Left ventricle myocardium inferior (tissue), 1 donor: ENCODE results near the gene CD82. TPM values are rescaled to one million over a fixed set of nuclear protein-coding genes. Genes with fewer than 3 reads are reported as not detected.
A peak's percentile ranks its signal among the peaks of the same experiment; 100 is the strongest.

Source experiments
- DNase-seq: peaks from one replicate; pipeline ENCODE4 v3.0.0-alpha.2; 2020
- H3K27ac ChIP-seq: fragments of 200-600 bp; replicated peaks from 2 replicates; pipeline ENCODE4 v1.8.0; 2021
- H3K27me3 ChIP-seq: fragments of 200-600 bp; 2 replicates; pipeline ENCODE4 v1.8.0; 2021; ENCODE audit warnings: low read depth
- H3K36me3 ChIP-seq: fragments of 200-600 bp; 2 replicates; pipeline ENCODE4 v1.8.0; 2021
- H3K4me1 ChIP-seq: fragments of 200-600 bp; 2 replicates; pipeline ENCODE4 v1.8.0; 2021
- H3K4me3 ChIP-seq: fragments of 200-600 bp; 2 replicates; pipeline ENCODE4 v1.8.0; 2021; ENCODE audit warnings: mild to moderate bottlenecking, moderate library complexity
- H3K9me3 ChIP-seq: fragments of 200-600 bp; replicated peaks from 2 replicates; pipeline ENCODE4 v1.8.0; 2021
- intact Hi-C: fragments of 100-400 bp; cut with micrococcal nuclease; formaldehyde crosslinking; loops from one replicate; pipeline ENCODE4 v1.11.0; 2022
- total RNA-seq: library from RNA; stranded (reverse); fragmentation: NEBNext Ultra II Directional; extraction: Animal tissue kit (Norgen Biotek cat#: 25700); gene quantifications from one replicate; pipeline ENCODE4 v1.2.1, GENCODE V29; 2021
- TF ChIP-seq, protein P1 (sequence below): fragments of 200-600 bp; IDR thresholded peaks from 2 replicates; pipeline ENCODE4 v1.8.0; 2021; ENCODE audit warnings: antibody characterized with exemption, mild to moderate bottlenecking, borderline replicate concordance
- donor health status: DM: no; HTN: yes; CAD: no; lungs with severe emphysema.

CD82 gene
- total RNA-seq, 1 donor from 2014 or later, result 49.6 TPM

DNA sequence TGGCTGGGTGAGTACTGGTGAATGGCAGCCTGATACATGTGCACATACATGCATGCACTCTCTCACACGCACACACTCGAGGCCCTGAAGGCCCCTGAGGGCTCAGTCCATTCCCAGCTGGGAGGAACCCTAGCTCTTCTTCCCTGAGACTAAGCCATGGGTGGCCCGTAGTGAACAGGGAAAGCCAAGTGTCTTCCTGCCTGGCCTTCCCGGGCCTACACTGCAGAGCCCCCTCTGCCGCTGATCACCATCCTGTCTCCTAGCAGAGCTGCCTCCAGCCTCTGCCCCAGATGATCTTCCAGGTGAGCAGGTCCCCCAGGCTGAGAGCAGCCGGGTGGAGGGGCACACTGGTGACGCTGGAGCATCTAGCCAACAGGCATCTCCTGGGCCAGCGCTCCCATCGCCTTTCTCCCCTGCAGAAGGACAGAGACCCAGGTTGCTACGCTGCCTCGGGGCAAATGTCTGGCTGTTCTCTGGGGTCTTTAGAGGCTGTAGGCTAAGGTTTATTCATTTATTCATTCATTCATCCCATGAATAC, 57.3 kb downstream of the CD82 start:
- TF ChIP-seq, protein P1, sequence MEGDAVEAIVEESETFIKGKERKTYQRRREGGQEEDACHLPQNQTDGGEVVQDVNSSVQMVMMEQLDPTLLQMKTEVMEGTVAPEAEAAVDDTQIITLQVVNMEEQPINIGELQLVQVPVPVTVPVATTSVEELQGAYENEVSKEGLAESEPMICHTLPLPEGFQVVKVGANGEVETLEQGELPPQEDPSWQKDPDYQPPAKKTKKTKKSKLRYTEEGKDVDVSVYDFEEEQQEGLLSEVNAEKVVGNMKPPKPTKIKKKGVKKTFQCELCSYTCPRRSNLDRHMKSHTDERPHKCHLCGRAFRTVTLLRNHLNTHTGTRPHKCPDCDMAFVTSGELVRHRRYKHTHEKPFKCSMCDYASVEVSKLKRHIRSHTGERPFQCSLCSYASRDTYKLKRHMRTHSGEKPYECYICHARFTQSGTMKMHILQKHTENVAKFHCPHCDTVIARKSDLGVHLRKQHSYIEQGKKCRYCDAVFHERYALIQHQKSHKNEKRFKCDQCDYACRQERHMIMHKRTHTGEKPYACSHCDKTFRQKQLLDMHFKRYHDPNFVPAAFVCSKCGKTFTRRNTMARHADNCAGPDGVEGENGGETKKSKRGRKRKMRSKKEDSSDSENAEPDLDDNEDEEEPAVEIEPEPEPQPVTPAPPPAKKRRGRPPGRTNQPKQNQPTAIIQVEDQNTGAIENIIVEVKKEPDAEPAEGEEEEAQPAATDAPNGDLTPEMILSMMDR, result no peak
- intact Hi-C loops, result loop anchor here (5.0 kb wide), 1 partner anchor 290 kb away; no protein-coding TSS in a partner anchor
- H3K36me3 ChIP-seq, result peaks cover 15% of the 10 kb centered on the region
- peaks cover 4% of the 10 kb centered on the region for H3K9me3 ChIP-seq
- no peaks in the 10 kb centered on the region for H3K27me3 ChIP-seq
- no peak for DNase-seq
- peaks cover 51% of the 10 kb centered on the region for H3K4me1 ChIP-seq
- peak overlapping the region; percentile 69 for H3K27ac ChIP-seq
- no peak overlapping the region for H3K4me3 ChIP-seq

DNA sequence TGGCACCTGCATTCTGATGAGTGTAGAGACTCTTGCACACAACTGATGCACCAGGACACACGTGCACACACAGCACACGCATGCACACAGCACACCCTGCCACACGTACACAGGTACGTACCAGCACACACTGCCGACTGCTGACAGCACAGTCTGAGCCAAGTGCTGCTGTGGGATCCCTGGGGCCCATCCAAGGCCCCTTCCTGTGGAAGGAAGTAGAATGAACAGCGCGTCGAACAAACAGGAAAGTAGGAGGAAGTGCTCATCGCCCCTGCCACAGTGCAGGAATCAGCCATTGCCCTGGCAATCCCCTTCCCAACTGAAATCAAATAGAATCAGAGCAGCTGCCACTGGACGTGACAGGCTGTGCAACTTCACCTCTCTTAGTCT, 57.9 kb downstream of the CD82 start:
- peaks cover 4% of the 10 kb centered on the region for H3K9me3 ChIP-seq
- no peak overlapping the region for H3K4me3 ChIP-seq
- intact Hi-C loops, result loop anchor here (5.0 kb wide), 1 partner anchor 289 kb away; no protein-coding TSS in a partner anchor
- TF ChIP-seq, protein P1, result no peak
- peaks cover 11% of the 10 kb centered on the region for H3K36me3 ChIP-seq
- peaks cover 57% of the 10 kb centered on the region for H3K4me1 ChIP-seq
- DNase-seq, result no peak
- H3K27ac ChIP-seq, result peak overlapping the region; percentile 69
- no peaks in the 10 kb centered on the region for H3K27me3 ChIP-seq

DNA sequence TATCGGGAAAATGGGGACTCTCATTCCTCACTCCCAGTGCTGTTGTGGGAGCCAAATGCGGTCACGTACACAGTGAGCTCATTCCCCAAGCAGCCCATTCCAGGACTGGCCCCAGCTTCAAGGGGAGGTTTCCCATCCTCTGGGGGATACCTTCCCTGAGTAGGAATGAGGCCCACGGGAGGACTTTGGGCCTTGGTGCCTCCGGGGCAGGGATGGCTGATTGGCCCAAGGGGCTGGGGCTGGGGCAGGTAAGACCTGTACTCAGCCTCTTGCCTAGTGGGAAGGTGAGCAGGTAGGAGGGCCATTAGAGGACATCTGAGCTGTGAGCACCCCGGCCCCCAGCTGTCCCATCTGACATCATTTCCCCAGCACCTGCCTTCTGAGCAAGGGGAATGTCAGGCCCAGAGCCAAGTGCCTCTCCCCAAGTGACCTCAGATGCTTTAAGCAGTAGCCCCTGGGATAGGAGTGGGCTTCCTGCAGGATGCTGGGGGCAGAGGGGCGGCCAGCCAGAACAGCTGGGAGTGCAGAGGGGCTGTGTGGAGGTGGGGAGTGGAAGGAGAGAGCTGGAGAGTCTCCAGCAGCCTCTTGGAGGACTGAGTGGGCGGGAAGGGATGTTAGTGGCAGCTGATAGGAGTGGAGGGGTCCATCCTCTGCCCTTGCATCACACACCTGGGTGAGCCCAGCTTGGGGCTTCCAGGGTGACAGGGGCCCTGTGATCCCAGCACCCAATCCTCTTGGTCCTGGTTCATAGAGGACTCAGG, 58.4 kb downstream of the CD82 start:
- Histone ChIP-seq H3K9me3 (peaks cover 4% of the 10 kb centered on the region), H3K4me1 (peaks cover 62% of the 10 kb centered on the region), H3K36me3 (peaks cover 5% of the 10 kb centered on the region), H3K27ac (peak overlapping the region; percentile 69), H3K27me3 (no peaks in the 10 kb centered on the region), H3K4me3 (no peak overlapping the region)
- intact Hi-C loops, result loop anchor here (5.0 kb wide), 1 partner anchor 288 kb away; no protein-coding TSS in a partner anchor
- TF ChIP-seq, protein P1, result no peak
- no peak for DNase-seq

DNA sequence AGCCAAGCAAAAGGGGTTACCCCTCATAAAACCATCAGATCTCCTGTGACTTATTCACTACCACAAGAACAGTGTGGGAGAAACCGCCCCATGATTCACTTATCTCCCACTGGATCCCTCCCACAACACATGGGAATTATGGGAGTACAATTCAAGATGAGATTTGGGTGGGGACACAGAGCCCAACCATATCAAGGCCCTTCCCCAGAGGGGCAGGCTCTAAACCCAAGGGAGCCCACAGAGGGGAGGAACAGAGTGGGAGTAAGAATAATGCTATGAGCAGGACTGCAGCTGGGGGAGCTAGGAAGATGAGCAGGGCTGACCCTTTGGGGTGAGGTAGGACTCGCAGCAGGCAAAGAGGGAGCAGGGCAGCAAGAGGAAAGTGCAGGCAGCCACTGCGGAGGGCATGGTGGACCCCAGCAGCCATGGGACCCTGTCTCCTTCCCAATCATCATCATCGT, 59.3 kb downstream of the CD82 start:
- no peak for DNase-seq
- H3K27me3 ChIP-seq, result no peaks in the 10 kb centered on the region
- H3K9me3 ChIP-seq, result peaks cover 4% of the 10 kb centered on the region
- no peak overlapping the region for H3K4me3 ChIP-seq
- intact Hi-C loops, result loop anchor here (5.0 kb wide), 1 partner anchor 288 kb away; no protein-coding TSS in a partner anchor
- TF ChIP-seq, protein P1, result no peak
- H3K36me3 ChIP-seq, result no peaks in the 10 kb centered on the region
- peaks cover 71% of the 10 kb centered on the region for H3K4me1 ChIP-seq
- peak overlapping the region; percentile 69 for H3K27ac ChIP-seq

DNA sequence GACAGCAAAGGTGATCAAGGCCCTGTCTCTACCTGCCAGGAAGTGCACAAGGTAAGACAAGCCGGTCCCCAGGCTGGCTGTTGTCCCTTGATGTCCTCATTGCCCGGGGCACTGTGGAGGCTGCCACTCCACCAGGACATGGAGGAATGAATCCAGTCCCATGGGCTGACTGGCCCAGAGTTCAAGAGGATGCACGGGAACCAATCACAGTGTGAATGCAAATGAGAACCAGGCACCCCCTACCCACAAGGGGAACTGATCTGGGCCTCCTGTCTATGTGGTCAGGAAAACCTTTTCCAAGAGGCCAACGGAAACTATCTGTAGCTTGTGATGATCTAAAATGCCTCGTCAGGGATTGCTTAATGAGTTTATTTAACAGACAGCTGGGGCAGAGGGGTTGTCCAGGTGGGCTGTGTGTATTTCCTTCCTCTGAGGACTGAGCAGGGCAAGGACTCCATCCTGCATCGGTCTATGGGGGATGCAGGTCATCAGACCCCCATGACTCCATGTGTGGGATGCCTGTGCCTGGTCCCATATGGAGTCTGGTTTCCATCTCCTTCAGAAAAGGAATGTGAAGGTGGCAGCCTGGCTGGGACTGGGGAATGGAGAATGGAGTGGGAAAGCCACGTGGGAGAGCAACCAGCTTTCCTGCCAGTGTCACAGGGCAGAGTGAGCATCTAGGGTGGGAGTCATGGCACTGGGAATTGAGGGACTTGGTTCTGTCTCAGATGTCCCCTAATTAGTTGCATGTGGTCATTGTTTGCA, 60.5 kb downstream of the CD82 start:
- DNase-seq, result no peak
- Histone ChIP-seq H3K27me3 (no peaks in the 10 kb centered on the region), H3K36me3 (no peaks in the 10 kb centered on the region), H3K4me1 (peaks cover 71% of the 10 kb centered on the region), H3K9me3 (peaks cover 4% of the 10 kb centered on the region), H3K27ac (no peak overlapping the region), H3K4me3 (no peak overlapping the region)
- TF ChIP-seq, protein P1, result no peak
- intact Hi-C loops, result no loop called here
